Central memory CD8-positive, alpha-beta T cell (primary cell): ENCODE measurements around the gene DIP2C.

Experiments used
- ATAC-seq: fragments of 150-1000 bp; cut with Tn5 transposase; replicated peaks from 2 replicates; pipeline ENCODE4 v1.10.0; 2022; ENCODE audit warnings: mild to moderate bottlenecking, moderate FRiP score, moderate number of reproducible peaks; ENCODE audit not compliant: poor library complexity, severe bottlenecking; ENCODE audit errors: extremely low read depth
- DNase-seq, 2 donors: peaks; one replicate each; pipeline ENCODE4 v3.0.0; 2021; ENCODE audit warnings: low spot score in 2 of 2
- H3K27ac Mint-ChIP-seq: one replicate; pipeline ENCODE4 v1.8.0; 2022; ENCODE audit warnings: low read depth, mild to moderate bottlenecking, moderate library complexity, mixed read lengths
- H3K27me3 Mint-ChIP-seq: one replicate; pipeline ENCODE4 v1.8.0; 2022; ENCODE audit warnings: mixed read lengths
- H3K36me3 Mint-ChIP-seq: one replicate; pipeline ENCODE4 v1.8.0; 2022; ENCODE audit warnings: mild to moderate bottlenecking, moderate library complexity, mixed read lengths; ENCODE audit not compliant: insufficient read depth
- H3K4me1 Mint-ChIP-seq: one replicate; pipeline ENCODE4 v1.8.0; 2022; ENCODE audit warnings: mixed read lengths
- H3K4me3 Mint-ChIP-seq: one replicate; pipeline ENCODE4 v1.8.0; 2022; ENCODE audit warnings: mild to moderate bottlenecking, moderate library complexity, mixed read lengths
- H3K9me3 Mint-ChIP-seq: one replicate; pipeline ENCODE4 v1.8.0; 2022; ENCODE audit warnings: mixed read lengths

Gene DIP2C

DNA sequence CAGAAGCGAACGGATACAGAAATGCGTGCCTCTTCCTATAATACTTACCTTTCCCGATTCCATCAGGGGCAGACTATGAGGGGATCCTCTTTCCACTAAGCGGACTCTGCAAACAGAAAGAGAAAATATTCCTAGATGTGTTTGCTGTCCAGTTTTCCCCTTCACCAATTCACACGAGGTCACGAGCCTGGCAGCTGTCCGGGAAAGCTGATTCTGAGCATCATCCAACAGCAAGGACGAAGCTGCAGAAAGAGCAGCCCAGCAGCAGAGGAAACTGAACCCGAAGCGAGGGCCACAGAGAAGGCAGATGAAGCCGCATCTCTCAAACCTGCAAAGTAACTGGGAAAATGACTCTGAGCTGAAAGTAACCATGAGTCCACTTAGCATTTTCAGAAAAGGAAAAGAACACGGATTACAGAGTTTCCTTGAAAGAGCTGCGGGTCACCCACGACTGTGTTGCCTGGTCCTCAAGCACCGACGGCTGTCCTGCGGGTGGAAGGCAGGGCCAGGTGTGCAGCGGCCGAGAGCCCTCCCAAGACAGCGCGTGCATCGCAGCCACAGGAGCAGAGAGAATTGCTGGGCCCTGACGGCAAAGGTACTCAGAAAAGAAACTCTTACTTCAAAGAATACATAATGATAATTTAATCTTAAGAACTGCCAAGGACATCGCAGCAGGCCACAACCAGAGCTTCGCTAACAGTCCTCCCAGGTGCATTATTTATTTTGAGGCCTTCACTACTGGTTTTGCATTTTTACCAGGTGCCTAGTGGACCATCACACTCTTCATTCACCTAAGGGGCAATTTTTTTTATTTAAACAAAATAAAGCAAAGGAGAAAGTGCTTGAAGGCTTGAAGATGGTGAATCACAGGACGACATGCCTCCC, 400.9 kb downstream of the DIP2C start:
- no peaks in the 10 kb centered on the region for H3K9me3 Mint-ChIP-seq
- peaks cover 29% of the 10 kb centered on the region for H3K4me1 Mint-ChIP-seq
- no peak overlapping the region for H3K4me3 Mint-ChIP-seq
- DNase-seq: no peak
- no peak overlapping the region for H3K27ac Mint-ChIP-seq
- peaks cover 5% of the 10 kb centered on the region for H3K36me3 Mint-ChIP-seq
- H3K27me3 Mint-ChIP-seq: no peaks in the 10 kb centered on the region
- no peak for ATAC-seq

DNA sequence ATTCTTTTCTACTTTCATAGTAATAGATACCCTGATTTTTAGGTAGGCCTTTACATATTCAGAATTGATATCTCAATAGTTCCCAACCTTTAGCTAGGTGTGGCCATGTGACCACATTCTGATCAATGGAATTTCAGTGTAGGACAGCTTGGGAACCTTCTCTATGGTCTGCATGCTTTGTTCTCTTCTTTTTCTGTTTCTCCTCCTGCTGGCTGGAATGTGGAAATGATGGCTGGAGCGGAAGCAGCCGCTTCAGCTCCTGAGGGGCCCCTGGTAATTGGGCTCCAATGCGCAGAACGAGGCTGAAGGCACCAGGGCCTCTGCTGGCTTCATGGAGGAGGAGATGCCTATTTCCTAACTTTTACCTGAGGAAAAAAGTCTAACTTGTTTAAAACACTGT, 401.7 kb downstream of the DIP2C start:
- DNase-seq (no peak), ATAC-seq (no peak)
- H3K4me1 Mint-ChIP-seq: peaks cover 30% of the 10 kb centered on the region
- peaks cover 3% of the 10 kb centered on the region for H3K36me3 Mint-ChIP-seq
- no peaks in the 10 kb centered on the region for H3K27me3 Mint-ChIP-seq
- H3K27ac Mint-ChIP-seq: no peak overlapping the region
- no peaks in the 10 kb centered on the region for H3K9me3 Mint-ChIP-seq
- no peak overlapping the region for H3K4me3 Mint-ChIP-seq

DNA sequence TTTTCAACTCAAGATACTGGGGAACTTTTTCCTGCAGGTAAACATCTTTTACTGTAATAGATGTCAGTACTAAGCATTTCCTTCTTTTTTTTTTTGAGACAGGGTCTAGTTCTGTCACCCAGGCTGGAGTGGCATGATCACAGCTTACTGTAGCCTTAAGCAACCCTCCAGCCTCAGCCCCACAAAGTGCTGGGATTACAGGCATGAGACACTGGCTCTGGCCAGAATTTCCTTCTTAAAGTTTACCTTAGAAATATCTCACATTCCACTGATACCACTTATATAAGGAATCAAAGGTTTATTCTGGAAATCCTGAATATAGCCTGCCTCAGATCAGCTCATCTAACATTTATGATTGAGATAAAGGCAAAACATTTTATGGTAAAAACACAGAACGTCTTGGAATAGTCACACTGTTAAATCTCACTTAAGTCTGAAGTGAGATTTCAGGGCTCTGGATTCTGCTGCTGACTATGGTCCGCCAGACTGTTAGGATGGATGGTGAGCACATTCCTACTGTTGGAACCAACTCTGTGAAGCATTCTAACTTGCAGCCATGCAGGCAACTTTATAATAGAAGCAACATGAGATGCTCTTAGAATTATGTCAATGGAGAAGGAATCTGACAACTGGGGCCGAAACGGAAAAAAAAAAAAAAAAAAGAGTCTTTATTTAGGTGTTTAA, 402.3 kb downstream of the DIP2C start:
- Mint-ChIP-seq H3K9me3 (no peaks in the 10 kb centered on the region), H3K4me1 (peaks cover 25% of the 10 kb centered on the region), H3K4me3 (no peak overlapping the region), H3K27me3 (no peaks in the 10 kb centered on the region), H3K27ac (no peak overlapping the region), H3K36me3 (peaks cover 4% of the 10 kb centered on the region)
- DNase-seq (no peak), ATAC-seq (no peak)

GRCh38 chr10:285216-285615, 404.3 kb downstream of the DIP2C start:
- Mint-ChIP-seq H3K9me3 (no peaks in the 10 kb centered on the region), H3K27me3 (no peaks in the 10 kb centered on the region), H3K4me3 (no peak overlapping the region), H3K27ac (peak overlapping the region; percentile 79), H3K4me1 (peaks cover 24% of the 10 kb centered on the region), H3K36me3 (peaks cover 4% of the 10 kb centered on the region)
- ATAC-seq (no peak), DNase-seq (no peak)

- H3K9me3 Mint-ChIP-seq: no peaks in the 10 kb centered on the region
- DNase-seq: no peak
- H3K27me3 Mint-ChIP-seq: no peaks in the 10 kb centered on the region
- H3K4me1 Mint-ChIP-seq: peaks cover 24% of the 10 kb centered on the region
- peak overlapping the region; percentile 79 for H3K27ac Mint-ChIP-seq
- peak overlapping the region; percentile 69 for H3K4me3 Mint-ChIP-seq
- peaks cover 5% of the 10 kb centered on the region for H3K36me3 Mint-ChIP-seq
- ATAC-seq: peak; percentile 65
These were observed 405.5 kb downstream of the DIP2C start for GRCh38 chr10:283916-284356.

DNA sequence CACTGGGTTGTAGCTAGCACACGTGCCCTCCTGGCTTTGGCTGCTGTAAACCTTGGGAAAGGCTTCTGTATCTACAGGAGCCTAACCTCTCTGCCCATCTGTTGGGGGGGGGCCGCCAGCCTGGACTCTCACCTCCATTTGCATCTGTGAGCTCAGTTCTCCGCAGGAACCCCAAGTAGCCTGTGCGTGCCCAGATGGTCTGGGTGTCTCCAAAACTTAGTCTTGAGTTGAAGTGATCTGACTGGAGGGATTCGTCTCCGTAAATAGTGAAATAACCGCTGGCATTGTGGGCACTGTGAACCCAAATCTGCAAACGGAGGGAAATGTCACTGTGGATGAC, 406.4 kb downstream of the DIP2C start:
- H3K9me3 Mint-ChIP-seq: no peaks in the 10 kb centered on the region
- H3K27ac Mint-ChIP-seq: peak overlapping the region; percentile 79
- ATAC-seq: no peak
- no peak overlapping the region for H3K4me3 Mint-ChIP-seq
- H3K27me3 Mint-ChIP-seq: no peaks in the 10 kb centered on the region
- peaks cover 5% of the 10 kb centered on the region for H3K36me3 Mint-ChIP-seq
- DNase-seq: no peak
- peaks cover 24% of the 10 kb centered on the region for H3K4me1 Mint-ChIP-seq

GRCh38 chr10:282294-283139, 407.0 kb downstream of the DIP2C start:
- no peak overlapping the region for H3K4me3 Mint-ChIP-seq
- no peaks in the 10 kb centered on the region for H3K27me3 Mint-ChIP-seq
- no peaks in the 10 kb centered on the region for H3K9me3 Mint-ChIP-seq
- H3K36me3 Mint-ChIP-seq: peaks cover 5% of the 10 kb centered on the region
- ATAC-seq (no peak), DNase-seq (no peak)
- H3K27ac Mint-ChIP-seq: peak overlapping the region; percentile 79
- peaks cover 24% of the 10 kb centered on the region for H3K4me1 Mint-ChIP-seq

DNA sequence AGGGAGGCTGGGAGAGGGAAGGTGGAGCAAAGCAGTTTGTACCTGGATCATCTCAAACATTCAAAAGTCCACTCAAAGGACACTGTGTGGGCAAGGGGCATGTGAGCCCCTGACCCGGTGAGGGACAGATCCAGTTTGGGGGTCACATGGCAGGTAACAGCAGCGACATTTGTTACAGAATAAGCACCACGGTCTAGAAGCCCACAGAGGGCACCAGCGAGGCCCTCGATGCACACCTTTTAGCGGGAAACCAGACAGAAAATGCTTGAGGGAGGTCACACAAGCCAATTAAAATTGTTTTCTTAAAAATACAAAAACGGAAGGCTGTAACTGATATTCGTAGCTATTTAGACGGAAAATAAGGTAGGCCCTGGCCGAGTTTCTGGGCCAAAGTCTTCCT, 409.8 kb downstream of the DIP2C start:
- Mint-ChIP-seq H3K27ac (no peak overlapping the region), H3K9me3 (no peaks in the 10 kb centered on the region), H3K27me3 (no peaks in the 10 kb centered on the region), H3K4me1 (peaks cover 19% of the 10 kb centered on the region), H3K4me3 (no peak overlapping the region), H3K36me3 (peaks cover 5% of the 10 kb centered on the region)
- no peak for DNase-seq
- ATAC-seq: no peak

DNA sequence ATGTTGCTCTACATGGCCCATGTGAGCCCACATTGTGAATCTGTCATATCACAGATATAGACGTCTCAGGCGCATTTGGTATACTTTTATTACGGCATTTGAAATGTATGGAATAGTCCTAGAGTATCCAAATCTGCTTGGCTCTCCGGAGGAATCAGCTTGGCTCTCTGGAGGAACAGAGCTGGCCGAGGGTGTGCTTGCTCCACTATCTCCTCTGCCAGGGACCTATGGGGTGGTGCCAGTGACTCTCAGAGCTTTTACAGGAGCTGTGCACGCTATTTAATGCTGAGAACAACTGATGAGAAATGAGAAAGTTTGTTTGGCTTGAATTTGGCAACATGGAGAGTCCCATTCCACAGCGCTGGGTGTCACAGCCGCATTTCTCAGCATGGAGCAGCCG, 410.2 kb downstream of the DIP2C start:
- no peak for DNase-seq
- peaks cover 15% of the 10 kb centered on the region for H3K4me1 Mint-ChIP-seq

DNA sequence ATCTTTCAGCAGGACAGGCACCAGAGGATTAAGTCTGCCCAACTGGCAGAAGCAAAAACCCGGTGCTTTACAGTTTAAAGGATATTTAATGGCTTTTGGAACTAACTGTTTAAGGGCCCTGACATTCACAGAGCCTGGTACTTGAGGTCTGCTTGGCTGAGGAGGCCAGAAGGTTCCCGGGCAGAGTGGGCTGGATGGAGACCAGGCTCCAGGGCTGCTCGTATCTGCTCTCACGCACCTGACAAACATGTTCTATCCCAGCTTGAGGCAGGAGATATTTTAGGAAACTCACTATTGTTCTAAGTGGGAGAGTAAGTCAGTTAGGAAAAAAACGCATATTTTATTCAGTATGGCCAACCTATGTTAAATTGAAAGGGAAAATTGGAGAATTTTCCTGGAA, 410.8 kb downstream of the DIP2C start:
- DNase-seq (no peak), ATAC-seq (no peak)
- Mint-ChIP-seq H3K36me3 (peaks cover 5% of the 10 kb centered on the region), H3K27me3 (no peaks in the 10 kb centered on the region), H3K4me3 (no peak overlapping the region), H3K4me1 (peaks cover 10% of the 10 kb centered on the region), H3K9me3 (no peaks in the 10 kb centered on the region), H3K27ac (no peak overlapping the region)

More for the DNA sequence above, 410.2 kb downstream of the DIP2C start:
- peaks cover 5% of the 10 kb centered on the region for H3K36me3 Mint-ChIP-seq
- no peaks in the 10 kb centered on the region for H3K9me3 Mint-ChIP-seq
- H3K27me3 Mint-ChIP-seq: no peaks in the 10 kb centered on the region
- ATAC-seq: no peak
- no peak overlapping the region for H3K27ac Mint-ChIP-seq
- no peak overlapping the region for H3K4me3 Mint-ChIP-seq

- no peak for ATAC-seq
- Mint-ChIP-seq H3K27ac (peak overlapping the region; percentile 9), H3K4me3 (no peak overlapping the region), H3K4me1 (peaks cover 2% of the 10 kb centered on the region), H3K9me3 (no peaks in the 10 kb centered on the region), H3K36me3 (peaks cover 5% of the 10 kb centered on the region), H3K27me3 (no peaks in the 10 kb centered on the region)
- DNase-seq: no peak
These were observed 411.5 kb downstream of the DIP2C start for GRCh38 chr10:277963-278362.

GRCh38 chr10:275680-276079, 413.8 kb downstream of the DIP2C start:
- H3K36me3 Mint-ChIP-seq: peaks cover 2% of the 10 kb centered on the region
- H3K4me3 Mint-ChIP-seq: no peak overlapping the region
- DNase-seq (no peak), ATAC-seq (no peak)
- no peak overlapping the region for H3K27ac Mint-ChIP-seq
- H3K9me3 Mint-ChIP-seq: no peaks in the 10 kb centered on the region
- no peaks in the 10 kb centered on the region for H3K4me1 Mint-ChIP-seq
- H3K27me3 Mint-ChIP-seq: no peaks in the 10 kb centered on the region
